ENCODE results near the gene SPEM2. TPM values are rescaled to one million over a fixed set of nuclear protein-coding genes. Genes with fewer than 3 reads are reported as not detected.

The SPEM2 gene
- polyA plus RNA-seq, 1 donor from 2014 or later = not detected

- Histone ChIP-seq H3K9ac (ENCODE audit: low read length) (peak overlapping the region; percentile 93), H3K4me3 (ENCODE audit: low read length) (peak overlapping the region; percentile 93), H3K4me2 (ENCODE audit: low read length) (peak overlapping the region; percentile 80), H3F3A (ENCODE audit: insufficient read depth, low read length, poor library complexity, severe bottlenecking) (no peaks in the 10 kb centered on the region), H4K20me1 (ENCODE audit: insufficient read depth) (no peaks in the 10 kb centered on the region), H3K9me2 (ENCODE audit: insufficient read depth, low read length) (no peaks in the 10 kb centered on the region), H2AFZ (ENCODE audit: low read depth, low read length) (peak overlapping the region; percentile 65), H3K27me3 (ENCODE audit: insufficient read depth, low read depth, low read length) (no peaks in the 10 kb centered on the region), H3K9me3 (ENCODE audit: low read length) (no peaks in the 10 kb centered on the region), H3K79me2 (replicated peaks; ENCODE audit: insufficient read depth, low read length) (no peaks in the 10 kb centered on the region), H3K36me3 (ENCODE audit: insufficient read depth, low read length) (peaks cover 6% of the 10 kb centered on the region), H3K27ac (ENCODE audit: low read length) (peak overlapping the region; percentile 58)
- TF ChIP-seq TAF1 (IDR thresholded peaks at IDR 0.05; ENCODE audit: low read depth) (no peak), POLR2AphosphoS5 (IDR thresholded peaks at IDR 0.05) (peak; percentile 1), EP300 (conservative IDR thresholded peaks at IDR 0.05; ENCODE audit: poor library complexity, severe bottlenecking) (no peak), REST (IDR thresholded peaks at IDR 0.05; ENCODE audit: borderline replicate concordance) (no peak), RAD21 (conservative IDR thresholded peaks at IDR 0.05) (peak; percentile 47), SMC3 (conservative IDR thresholded peaks at IDR 0.05; ENCODE audit: poor library complexity) (peak; percentile 31), MXI1 (conservative IDR thresholded peaks at IDR 0.05; ENCODE audit: poor library complexity, severe bottlenecking) (peak; percentile 23), EZH2 (IDR thresholded peaks at IDR 0.05; ENCODE audit: borderline replicate concordance, insufficient read depth, low read length, poor library complexity, severe bottlenecking) (no peak), CTCF (IDR thresholded peaks at IDR 0.05; ENCODE audit: poor library complexity, severe bottlenecking) (peak; percentile 48)
These were observed 31.6 kb upstream of the SPEM2 start for GRCh38 chr17:7393613-7394451.

GRCh38 chr17:7394452-7395191 is 30.8 kb upstream of the SPEM2 start, which contains the start of gene PLSCR3:
Gene PLSCR3 (minus strand): TSS chr17:7394525. CDS start chr17:7394110, 415 bp downstream.
- Histone ChIP-seq H3K79me2 (replicated peaks; ENCODE audit: insufficient read depth, low read length) (no peaks in the 10 kb centered on the region), H3K36me3 (ENCODE audit: insufficient read depth, low read length) (no peaks in the 10 kb centered on the region), H3F3A (ENCODE audit: insufficient read depth, low read length, poor library complexity, severe bottlenecking) (no peaks in the 10 kb centered on the region), H3K27me3 (ENCODE audit: insufficient read depth, low read depth, low read length) (no peaks in the 10 kb centered on the region), H2AFZ (ENCODE audit: low read depth, low read length) (peak within 1 kb of the TSS; percentile 65), H3K9ac (ENCODE audit: low read length) (peak within 1 kb of the TSS; percentile 93), H4K20me1 (ENCODE audit: insufficient read depth) (no peaks in the 10 kb centered on the region), H3K9me2 (ENCODE audit: insufficient read depth, low read length) (no peaks in the 10 kb centered on the region), H3K27ac (ENCODE audit: low read length) (peak within 1 kb of the TSS; percentile 67), H3K4me3 (ENCODE audit: low read length) (peak within 1 kb of the TSS; percentile 93), H3K9me3 (ENCODE audit: low read length) (no peaks in the 10 kb centered on the region), H3K4me2 (ENCODE audit: low read length) (peak within 1 kb of the TSS; percentile 80)
- peak; percentile 59 for TF ChIP-seq SMC3 (conservative IDR thresholded peaks at IDR 0.05; ENCODE audit: poor library complexity)
- TF ChIP-seq MXI1 (conservative IDR thresholded peaks at IDR 0.05; ENCODE audit: poor library complexity, severe bottlenecking) = peak; percentile 87
- peak; percentile 71 for TF ChIP-seq POLR2AphosphoS5 (IDR thresholded peaks at IDR 0.05)
- TF ChIP-seq RAD21 (conservative IDR thresholded peaks at IDR 0.05) = peak; percentile 46
- no peak for TF ChIP-seq REST (IDR thresholded peaks at IDR 0.05; ENCODE audit: borderline replicate concordance)
- TF ChIP-seq EZH2 (IDR thresholded peaks at IDR 0.05; ENCODE audit: borderline replicate concordance, insufficient read depth, low read length, poor library complexity, severe bottlenecking) = no peak
- peak; percentile 72 for TF ChIP-seq CTCF (IDR thresholded peaks at IDR 0.05; ENCODE audit: poor library complexity, severe bottlenecking)
- peak; percentile 14 for TF ChIP-seq EP300 (conservative IDR thresholded peaks at IDR 0.05; ENCODE audit: poor library complexity, severe bottlenecking)
